ENCODE data around the gene TAB3. TPM values are rescaled to one million over a fixed set of nuclear protein-coding genes. Genes with fewer than 3 reads are reported as not detected.

TAB3 gene
- total RNA-seq, 1 donor from 2014 or later, result 23.2 TPM

GRCh38 chrX:30793767-30794103 is 95.3 kb downstream of the TAB3 start:
- Histone ChIP-seq H3K9me3 (no peaks in the 10 kb centered on the region), H3K4me1 (no peaks in the 10 kb centered on the region), H3K4me3 (no peak overlapping the region), H3K27ac (no peak overlapping the region), H3K36me3 (no peaks in the 10 kb centered on the region), H3K27me3 (no peaks in the 10 kb centered on the region)
- no peak for TF ChIP-seq CTCF (IDR thresholded peaks at IDR 0.05)
- no peak for DNase-seq (ENCODE audit: low spot score in 2 of 2)
- intact Hi-C loops (cut with DNase I), result no loop called here

GRCh38 chrX:30793075-30793766 is 95.8 kb downstream of the TAB3 start:
- intact Hi-C loops (cut with DNase I), result no loop called here
- Histone ChIP-seq H3K4me3 (no peak overlapping the region), H3K27ac (no peak overlapping the region), H3K4me1 (no peaks in the 10 kb centered on the region), H3K27me3 (no peaks in the 10 kb centered on the region), H3K36me3 (no peaks in the 10 kb centered on the region), H3K9me3 (no peaks in the 10 kb centered on the region)
- no peak for TF ChIP-seq CTCF (IDR thresholded peaks at IDR 0.05)
- DNase-seq (ENCODE audit: low spot score in 2 of 2), result no peak

- H3K36me3 ChIP-seq, result no peaks in the 10 kb centered on the region
- DNase-seq (ENCODE audit: low spot score in 2 of 2), result no peak
- no peak overlapping the region for H3K4me3 ChIP-seq
- no peaks in the 10 kb centered on the region for H3K27me3 ChIP-seq
- intact Hi-C loops (cut with DNase I), result no loop called here
- H3K9me3 ChIP-seq, result no peaks in the 10 kb centered on the region
- H3K27ac ChIP-seq, result no peak overlapping the region
- no peaks in the 10 kb centered on the region for H3K4me1 ChIP-seq
- no peak for TF ChIP-seq CTCF (IDR thresholded peaks at IDR 0.05)
Observed at GRCh38 chrX:30791296-30792278, 97.5 kb downstream of the TAB3 start.

- no peak for DNase-seq (ENCODE audit: low spot score in 2 of 2)
- Histone ChIP-seq H3K4me1 (no peaks in the 10 kb centered on the region), H3K27ac (no peak overlapping the region), H3K36me3 (no peaks in the 10 kb centered on the region), H3K27me3 (no peaks in the 10 kb centered on the region), H3K9me3 (no peaks in the 10 kb centered on the region), H3K4me3 (no peak overlapping the region)
- intact Hi-C loops (cut with DNase I), result no loop called here
- TF ChIP-seq CTCF (IDR thresholded peaks at IDR 0.05), result no peak
Observed at GRCh38 chrX:30787012-30787411, 102.0 kb downstream of the TAB3 start.

DNA sequence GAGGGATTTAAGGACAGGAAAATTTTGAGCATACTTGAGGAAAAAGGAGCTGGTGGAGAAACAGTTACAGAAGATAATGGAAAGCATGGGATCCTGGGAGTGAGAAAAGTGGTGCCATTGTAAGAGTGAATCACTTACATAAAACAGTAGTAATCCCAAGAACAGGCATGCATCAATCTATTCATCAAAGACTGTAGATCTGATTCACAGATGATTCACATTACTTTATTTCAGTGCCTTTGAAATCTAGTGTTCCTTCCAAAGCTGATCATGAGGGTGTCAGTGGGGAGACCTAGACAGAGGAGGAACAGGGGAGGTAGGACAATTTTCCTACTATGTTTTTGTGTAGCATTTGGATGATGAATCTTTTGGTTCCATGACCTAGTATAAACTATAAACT is 102.7 kb downstream of the TAB3 start:
- H3K9me3 ChIP-seq, result no peaks in the 10 kb centered on the region
- no peak overlapping the region for H3K27ac ChIP-seq
- no peaks in the 10 kb centered on the region for H3K4me1 ChIP-seq
- no peaks in the 10 kb centered on the region for H3K36me3 ChIP-seq
- DNase-seq (ENCODE audit: low spot score in 2 of 2), result no peak
- no peaks in the 10 kb centered on the region for H3K27me3 ChIP-seq
- TF ChIP-seq CTCF (IDR thresholded peaks at IDR 0.05), result no peak
- intact Hi-C loops (cut with DNase I), result no loop called here
- no peak overlapping the region for H3K4me3 ChIP-seq
